ENCODE results near the gene BACH2. TPM values are rescaled to one million over a fixed set of nuclear protein-coding genes. Genes with fewer than 3 reads are reported as not detected.
A peak's percentile ranks its signal among the peaks of the same experiment; 100 is the strongest.

Gene BACH2
- total and polyA plus RNA-seq, 2 experiments from 2014 or later: 1.6 to 5.7 TPM

DNA sequence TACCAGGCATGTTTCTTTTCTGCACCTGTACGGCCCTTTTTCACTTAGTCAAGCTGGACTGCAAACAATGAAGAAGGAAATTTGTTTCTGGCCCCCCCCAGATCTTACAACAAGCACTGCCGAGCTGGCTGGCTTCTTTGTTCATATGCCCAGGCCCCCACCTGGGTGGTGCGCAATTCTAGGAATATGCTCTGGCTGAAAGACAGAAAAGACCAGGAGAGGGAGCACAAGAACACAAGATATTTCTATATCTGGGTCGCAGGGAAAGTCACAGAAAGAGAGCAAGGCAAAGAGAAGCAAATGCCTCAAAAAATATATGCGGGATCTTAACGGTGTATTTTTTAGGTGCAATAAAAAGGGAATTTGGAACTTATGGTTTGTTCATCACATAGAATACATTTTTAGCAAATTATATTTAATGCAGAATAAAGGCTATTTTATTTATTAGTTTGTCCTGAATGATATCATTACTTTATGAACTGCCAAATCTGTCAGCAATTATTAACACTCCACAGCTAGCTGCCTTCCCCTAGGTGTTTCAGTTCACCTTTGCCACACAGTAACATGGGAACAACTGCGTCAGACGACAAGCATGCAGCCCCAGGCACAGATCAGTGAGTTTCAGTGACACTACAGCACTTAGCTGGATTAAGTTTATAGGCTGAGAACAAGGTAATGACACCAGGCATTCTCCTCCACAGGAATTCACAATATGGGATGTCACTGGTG lies 325.9 kb downstream of the BACH2 start (continued):
- no peak for TF ChIP-seq EZH2phosphoT487 (IDR thresholded peaks at IDR 0.05; ENCODE audit: unreplicated experiment)
- TF ChIP-seq, protein P1, sequence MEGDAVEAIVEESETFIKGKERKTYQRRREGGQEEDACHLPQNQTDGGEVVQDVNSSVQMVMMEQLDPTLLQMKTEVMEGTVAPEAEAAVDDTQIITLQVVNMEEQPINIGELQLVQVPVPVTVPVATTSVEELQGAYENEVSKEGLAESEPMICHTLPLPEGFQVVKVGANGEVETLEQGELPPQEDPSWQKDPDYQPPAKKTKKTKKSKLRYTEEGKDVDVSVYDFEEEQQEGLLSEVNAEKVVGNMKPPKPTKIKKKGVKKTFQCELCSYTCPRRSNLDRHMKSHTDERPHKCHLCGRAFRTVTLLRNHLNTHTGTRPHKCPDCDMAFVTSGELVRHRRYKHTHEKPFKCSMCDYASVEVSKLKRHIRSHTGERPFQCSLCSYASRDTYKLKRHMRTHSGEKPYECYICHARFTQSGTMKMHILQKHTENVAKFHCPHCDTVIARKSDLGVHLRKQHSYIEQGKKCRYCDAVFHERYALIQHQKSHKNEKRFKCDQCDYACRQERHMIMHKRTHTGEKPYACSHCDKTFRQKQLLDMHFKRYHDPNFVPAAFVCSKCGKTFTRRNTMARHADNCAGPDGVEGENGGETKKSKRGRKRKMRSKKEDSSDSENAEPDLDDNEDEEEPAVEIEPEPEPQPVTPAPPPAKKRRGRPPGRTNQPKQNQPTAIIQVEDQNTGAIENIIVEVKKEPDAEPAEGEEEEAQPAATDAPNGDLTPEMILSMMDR (conservative IDR thresholded peaks at IDR 0.05; ENCODE audit: low read depth in 2 of 2): peak; percentile 53 to 65

GRCh38 chr6:89970072-89970471 lies 326.6 kb downstream of the BACH2 start:
- no peak overlapping the region for H2AFZ ChIP-seq
- no peaks in the 10 kb centered on the region for H3K79me2 ChIP-seq (replicated peaks; ENCODE audit: insufficient read depth)
- TF ChIP-seq EZH2 (IDR thresholded peaks at IDR 0.05; ENCODE audit: low read depth, unreplicated experiment) (no peak), ZNF114 (CRISPR knock-in tag; IDR thresholded peaks at IDR 0.05) (no peak)
- TF ChIP-seq, protein P1 (conservative IDR thresholded peaks at IDR 0.05; ENCODE audit: low read depth in 2 of 2): peak; percentile 10 to 23; a peak in 1 of 4 replicates
- no peak overlapping the region for H3K27ac ChIP-seq (ENCODE audit: low read depth)
- H3K27me3 ChIP-seq (ENCODE audit: insufficient read depth): no peaks in the 10 kb centered on the region
- ATAC-seq (peak; percentile 68), DNase-seq (ENCODE audit: low spot score) (no peak)
- H4K20me1 ChIP-seq (replicated peaks; ENCODE audit: insufficient read depth): no peaks in the 10 kb centered on the region
- Mint-ChIP-seq H3K4me3 (no peak overlapping the region), H3K4me1 (peaks cover 4% of the 10 kb centered on the region; the same call in 2 of the 3 replicates), H3K9me3 (no peaks in the 10 kb centered on the region), H3K36me3 (ENCODE audit: low read depth) (no peaks in the 10 kb centered on the region), H3K27ac (no peak overlapping the region), H3K27me3 (ENCODE audit: insufficient read depth, low read depth, poor library complexity) (no peaks in the 10 kb centered on the region)
- H3K4me3 ChIP-seq: no peak overlapping the region
- H3K9me2 ChIP-seq (ENCODE audit: insufficient read depth): no peaks in the 10 kb centered on the region
- peaks cover 7% of the 10 kb centered on the region; the same call in 1 of the 2 replicates for H3K4me1 ChIP-seq (ENCODE audit: insufficient read depth)
- H3F3A ChIP-seq (replicated peaks; ENCODE audit: low read depth): no peaks in the 10 kb centered on the region
- H3K36me3 ChIP-seq (ENCODE audit: insufficient read depth): no peaks in the 10 kb centered on the region
- no peak overlapping the region for H3K4me2 ChIP-seq

- Mint-ChIP-seq H3K9me3 (no peaks in the 10 kb centered on the region), H3K4me1 (peaks cover 4% of the 10 kb centered on the region; the same call in 2 of the 3 replicates), H3K4me3 (no peak overlapping the region), H3K27me3 (ENCODE audit: insufficient read depth, low read depth, poor library complexity) (peaks cover 1% of the 10 kb centered on the region), H3K36me3 (ENCODE audit: low read depth) (no peaks in the 10 kb centered on the region), H3K27ac (no peak overlapping the region)
- H3F3A ChIP-seq (replicated peaks; ENCODE audit: low read depth): no peaks in the 10 kb centered on the region
- H3K4me2 ChIP-seq: no peak overlapping the region
- no peaks in the 10 kb centered on the region for H3K27me3 ChIP-seq (ENCODE audit: insufficient read depth)
- H4K20me1 ChIP-seq (replicated peaks; ENCODE audit: insufficient read depth): no peaks in the 10 kb centered on the region
- DNase-seq (ENCODE audit: low spot score): no peak
- H3K4me1 ChIP-seq (ENCODE audit: insufficient read depth): peaks cover 7% of the 10 kb centered on the region; the same call in 1 of the 2 replicates
- H3K79me2 ChIP-seq (replicated peaks; ENCODE audit: insufficient read depth): no peaks in the 10 kb centered on the region
- no peak overlapping the region for H3K27ac ChIP-seq (ENCODE audit: low read depth)
- TF ChIP-seq NANOG (IDR thresholded peaks at IDR 0.05; ENCODE audit: borderline replicate concordance) (no peak), CREB1 (CRISPR knock-in tag; IDR thresholded peaks at IDR 0.05; ENCODE audit: low read depth) (no peak), POLR2AphosphoS5 (IDR thresholded peaks at IDR 0.05; ENCODE audit: low read depth) (no peak), STAT1 (IDR thresholded peaks at IDR 0.05; ENCODE audit: unreplicated experiment) (no peak), ZNF114 (CRISPR knock-in tag; IDR thresholded peaks at IDR 0.05) (no peak), EZH2phosphoT487 (IDR thresholded peaks at IDR 0.05; ENCODE audit: unreplicated experiment) (no peak), EZH2 (IDR thresholded peaks at IDR 0.05; ENCODE audit: low read depth, unreplicated experiment) (no peak), ZNF331 (CRISPR knock-in tag; IDR thresholded peaks at IDR 0.05; ENCODE audit: low read depth) (no peak)
- TF ChIP-seq, protein P2, sequence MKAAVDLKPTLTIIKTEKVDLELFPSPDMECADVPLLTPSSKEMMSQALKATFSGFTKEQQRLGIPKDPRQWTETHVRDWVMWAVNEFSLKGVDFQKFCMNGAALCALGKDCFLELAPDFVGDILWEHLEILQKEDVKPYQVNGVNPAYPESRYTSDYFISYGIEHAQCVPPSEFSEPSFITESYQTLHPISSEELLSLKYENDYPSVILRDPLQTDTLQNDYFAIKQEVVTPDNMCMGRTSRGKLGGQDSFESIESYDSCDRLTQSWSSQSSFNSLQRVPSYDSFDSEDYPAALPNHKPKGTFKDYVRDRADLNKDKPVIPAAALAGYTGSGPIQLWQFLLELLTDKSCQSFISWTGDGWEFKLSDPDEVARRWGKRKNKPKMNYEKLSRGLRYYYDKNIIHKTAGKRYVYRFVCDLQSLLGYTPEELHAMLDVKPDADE (IDR thresholded peaks at IDR 0.05): no peak
- TF ChIP-seq, protein P3, sequence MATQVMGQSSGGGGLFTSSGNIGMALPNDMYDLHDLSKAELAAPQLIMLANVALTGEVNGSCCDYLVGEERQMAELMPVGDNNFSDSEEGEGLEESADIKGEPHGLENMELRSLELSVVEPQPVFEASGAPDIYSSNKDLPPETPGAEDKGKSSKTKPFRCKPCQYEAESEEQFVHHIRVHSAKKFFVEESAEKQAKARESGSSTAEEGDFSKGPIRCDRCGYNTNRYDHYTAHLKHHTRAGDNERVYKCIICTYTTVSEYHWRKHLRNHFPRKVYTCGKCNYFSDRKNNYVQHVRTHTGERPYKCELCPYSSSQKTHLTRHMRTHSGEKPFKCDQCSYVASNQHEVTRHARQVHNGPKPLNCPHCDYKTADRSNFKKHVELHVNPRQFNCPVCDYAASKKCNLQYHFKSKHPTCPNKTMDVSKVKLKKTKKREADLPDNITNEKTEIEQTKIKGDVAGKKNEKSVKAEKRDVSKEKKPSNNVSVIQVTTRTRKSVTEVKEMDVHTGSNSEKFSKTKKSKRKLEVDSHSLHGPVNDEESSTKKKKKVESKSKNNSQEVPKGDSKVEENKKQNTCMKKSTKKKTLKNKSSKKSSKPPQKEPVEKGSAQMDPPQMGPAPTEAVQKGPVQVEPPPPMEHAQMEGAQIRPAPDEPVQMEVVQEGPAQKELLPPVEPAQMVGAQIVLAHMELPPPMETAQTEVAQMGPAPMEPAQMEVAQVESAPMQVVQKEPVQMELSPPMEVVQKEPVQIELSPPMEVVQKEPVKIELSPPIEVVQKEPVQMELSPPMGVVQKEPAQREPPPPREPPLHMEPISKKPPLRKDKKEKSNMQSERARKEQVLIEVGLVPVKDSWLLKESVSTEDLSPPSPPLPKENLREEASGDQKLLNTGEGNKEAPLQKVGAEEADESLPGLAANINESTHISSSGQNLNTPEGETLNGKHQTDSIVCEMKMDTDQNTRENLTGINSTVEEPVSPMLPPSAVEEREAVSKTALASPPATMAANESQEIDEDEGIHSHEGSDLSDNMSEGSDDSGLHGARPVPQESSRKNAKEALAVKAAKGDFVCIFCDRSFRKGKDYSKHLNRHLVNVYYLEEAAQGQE (IDR thresholded peaks at IDR 0.05; ENCODE audit: unreplicated experiment): no peak
- no peak overlapping the region for H3K4me3 ChIP-seq
- H2AFZ ChIP-seq: no peak overlapping the region
- ATAC-seq: no peak
- H3K36me3 ChIP-seq (ENCODE audit: insufficient read depth): no peaks in the 10 kb centered on the region
- no peaks in the 10 kb centered on the region for H3K9me2 ChIP-seq (ENCODE audit: insufficient read depth)
These were observed 329.7 kb downstream of the BACH2 start for GRCh38 chr6:89966913-89967312.

All from GM23338 (cell line).